Spleen (tissue), 11 donors: ENCODE data around the gene ADORA1. TPM values are rescaled to one million over a fixed set of nuclear protein-coding genes. Genes with fewer than 3 reads are reported as not detected.

Source experiments
- DNase-seq: peaks from one replicate; pipeline ENCODE4 v3.0.0-alpha.2; 2020
- H3K27ac ChIP-seq, 8 donors: fragments of 200-600 bp; sonication (generic) in 7 of 8; 1 replicate in 4 of 8; 2 replicates in 4 of 8; pipeline versions ENCODE4 v1.5.0 to v1.8.0; 2016 to 2021; ENCODE audit warnings: inconsistent platforms in 4 of 8, mild to moderate bottlenecking in 4 of 8, moderate library complexity in 1 of 8
- H3K27me3 ChIP-seq, 7 donors: fragments of 200-600 bp; sonication (generic) in 6 of 7; replicated peaks in 1 of 7; 1 replicate in 4 of 7; 2 replicates in 3 of 7; pipeline versions ENCODE4 v1.5.0 to v1.8.0; 2016 to 2021; ENCODE audit warnings: inconsistent platforms in 3 of 7, mild to moderate bottlenecking in 1 of 7
- H3K36me3 ChIP-seq, 6 donors: fragments of 200-600 bp; sonication (generic) in 5 of 6; 1 replicate in 4 of 6; 2 replicates in 2 of 6; pipeline versions ENCODE4 v1.5.0 to v1.8.0; 2016 to 2021; ENCODE audit warnings: inconsistent platforms in 2 of 6
- H3K4me1 ChIP-seq, 6 donors: fragments of 200-600 bp; sonication (generic) in 5 of 6; 1 replicate in 3 of 6; 2 replicates in 3 of 6; pipeline versions ENCODE4 v1.5.0 to v1.8.0; 2016 to 2021; ENCODE audit warnings: inconsistent platforms in 3 of 6
- H3K4me3 ChIP-seq, 8 donors: fragments of 200-600 bp; sonication (generic) in 7 of 8; 1 replicate in 4 of 8; 2 replicates in 4 of 8; pipeline versions ENCODE4 v1.5.0 to v1.8.0; 2016 to 2021; ENCODE audit warnings: inconsistent platforms in 4 of 8, mild to moderate bottlenecking in 4 of 8, moderate library complexity in 2 of 8
- H3K9me3 ChIP-seq, 8 donors: fragments of 200-600 bp; sonication (generic) in 7 of 8; 1 replicate in 4 of 8; 2 replicates in 4 of 8; pipeline versions ENCODE4 v1.5.0 to v1.8.0; 2016 to 2021; ENCODE audit warnings: inconsistent platforms in 4 of 8
- CTCF ChIP-seq, 11 experiments: fragments of 200-600 bp in 7 of 11; fragments of 450-650 bp in 4 of 11; sonication (generic) in 4 of 11; IDR thresholded peaks in 8 of 11; conservative IDR thresholded peaks in 3 of 11; 1 replicate in 7 of 11; 2 replicates in 4 of 11; pipeline versions ENCODE4 v1.4.0 to v1.8.0; 2016 to 2021; ENCODE audit warnings: antibody characterized with exemption in 11 of 11, inconsistent platforms in 4 of 11, mild to moderate bottlenecking in 1 of 11
- POLR2A ChIP-seq, 3 donors: fragments of 450-650 bp; IDR thresholded peaks; one replicate each; pipeline ENCODE4 v1.5.1; 2017; ENCODE audit warnings: antibody characterized with exemption in 3 of 3, mild to moderate bottlenecking in 1 of 3
- POLR2AphosphoS5 ChIP-seq, 3 donors: sonication (generic); formaldehyde crosslinking; IDR thresholded peaks; one replicate each; pipeline ENCODE4 v1.5.1; 2017; ENCODE audit warnings: antibody characterized with exemption in 3 of 3
- WGBS, 5 donors: extraction: QIAGEN DNeasy Blood & Tissue Kit in 3 of 5; methylation state at CpG; one replicate each; pipeline versions ENCODE4 v1.1.5 to v1.1.7; 2013 to 2018; 5-methylcytosine and 5-hydroxymethylcytosine counted together
- intact Hi-C: fragments of 100-400 bp; cut with DNase I; formaldehyde crosslinking; loops from one replicate; pipeline ENCODE4 v1.15.0; 2023; ENCODE audit warnings: low total_unique reads
- polyA plus RNA-seq, 3 donors: library from polyadenylated mRNA; stranded (reverse); fragments of 200-250 nt; gene quantifications; one replicate each; pipeline ENCODE4 v1.2.1, GENCODE V29; 2013
- total RNA-seq, 7 donors: library from RNA; depleted of rRNA in 3 of 7; stranded (reverse); fragments of >200 nt in 3 of 7; fragmentation: NEBNext Ultra II Directional in 4 of 7; extraction: Animal tissue kit (Norgen Biotek cat#: 25700) in 4 of 7; gene quantifications; one replicate each; pipeline versions ENCODE4 v1.1.0 to v1.2.1, GENCODE V29; 2016 to 2021
- donor health status: healthy with polysubstance abuse.
- donor health status: DM: no; HTN: no; CAD: no; lungs with moderate emphysema.
- donor health status: DM: no; HTN: no; CAD: no.
- donor health status: Bipolar disorder and iron deficiency.
- donor health status: healthy.
- donor health status: DM: no; HTN: no; CAD: no.
- donor health status: DM: yes; HTN: yes; CAD: no.

Gene ADORA1
- total and polyA plus RNA-seq, 10 donors: 0.37 to 13.5 (median 5.3) TPM

GRCh38 chr1:203187304-203187685, 59.8 kb downstream of the ADORA1 start:
- Histone ChIP-seq H3K9me3 (no peaks in the 10 kb centered on the region), H3K4me3 (no peak overlapping the region), H3K36me3 (no peaks in the 10 kb centered on the region), H3K4me1 (peaks cover 0 to 48% (median 12%) of the 10 kb centered on the region in 6 donors), H3K27ac (peak overlapping the region in 5 of 8 donors; percentile 1 to 50 (median 46)), H3K27me3 (peaks cover 0 to 24% (median 0%) of the 10 kb centered on the region in 7 donors)
- intact Hi-C loops: no loop called here
- peak; percentile 45 for DNase-seq
- no peak for TF ChIP-seq CTCF (IDR thresholded peaks at IDR 0.05 in 8 of 11, conservative IDR thresholded peaks at IDR 0.05 in 3 of 11)
- TF ChIP-seq POLR2AphosphoS5 (IDR thresholded peaks at IDR 0.05): no peak
- TF ChIP-seq POLR2A (IDR thresholded peaks at IDR 0.05): no peak
- WGBS, 5 donors: 34 to 57% (median 41%) methylated on average over 7 of the region's 7 CpGs

GRCh38 chr1:203187689-203188264, 60.3 kb downstream of the ADORA1 start:
- Histone ChIP-seq H3K27me3 (peaks cover 0 to 24% (median 0%) of the 10 kb centered on the region in 7 donors), H3K4me1 (peaks cover 0 to 43% (median 12%) of the 10 kb centered on the region in 6 donors), H3K36me3 (no peaks in the 10 kb centered on the region), H3K9me3 (no peaks in the 10 kb centered on the region), H3K4me3 (no peak overlapping the region), H3K27ac (peak overlapping the region in 3 of 8 donors; percentile 4 to 46 (median 46))
- no peak for DNase-seq
- intact Hi-C loops: no loop called here
- TF ChIP-seq POLR2A (IDR thresholded peaks at IDR 0.05): no peak
- 71 to 91% (median 83%) methylated on average over 3 of the region's 3 CpGs for WGBS, 5 donors

DNA sequence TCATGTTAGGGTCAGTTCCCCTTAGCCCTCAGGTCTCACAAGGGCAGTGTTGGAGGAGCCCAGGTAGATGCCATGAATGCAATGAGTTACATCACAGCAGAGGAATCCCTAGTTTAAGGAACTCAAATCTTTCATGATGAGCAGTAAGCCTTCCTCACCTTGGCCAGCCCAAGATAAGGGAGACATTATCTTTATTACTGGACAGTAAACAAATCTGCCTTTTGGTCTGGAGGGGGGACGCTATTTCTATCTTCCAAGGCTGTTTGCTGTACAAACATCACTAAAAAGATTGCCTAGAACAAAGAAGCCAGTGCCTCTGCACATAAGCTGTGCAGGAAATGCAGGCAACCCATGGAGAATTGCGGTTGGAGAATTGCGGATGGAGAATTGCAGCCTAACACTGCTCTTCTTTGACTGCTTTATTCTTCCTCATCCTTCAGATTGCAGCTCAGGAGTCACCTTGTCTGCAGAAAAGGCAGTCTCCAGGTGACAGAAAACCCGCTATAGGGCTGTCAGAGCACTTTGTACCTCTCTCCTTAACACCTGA, 61.2 kb downstream of the ADORA1 start:
- intact Hi-C loops: no loop called here
- Histone ChIP-seq H3K9me3 (no peaks in the 10 kb centered on the region), H3K4me3 (no peak overlapping the region), H3K27me3 (peaks cover 0 to 24% (median 0%) of the 10 kb centered on the region in 7 donors), H3K4me1 (peaks cover 0 to 43% (median 12%) of the 10 kb centered on the region in 6 donors), H3K27ac (no peak overlapping the region), H3K36me3 (no peaks in the 10 kb centered on the region)
- DNase-seq: no peak
- WGBS, 5 donors: 79 to 95% (median 83%) methylated on average over 4 of the region's 4 CpGs
- TF ChIP-seq CTCF (IDR thresholded peaks at IDR 0.05 in 8 of 11, conservative IDR thresholded peaks at IDR 0.05 in 3 of 11) (no peak), POLR2AphosphoS5 (IDR thresholded peaks at IDR 0.05) (no peak), POLR2A (IDR thresholded peaks at IDR 0.05) (no peak)

GRCh38 chr1:203189951-203190352, 62.4 kb downstream of the ADORA1 start:
- intact Hi-C loops: no loop called here
- WGBS, 5 donors: 55 to 76% (median 65%) methylated on average over 7 of the region's 7 CpGs
- DNase-seq: no peak

More at GRCh38 chr1:203189951-203190352, 62.4 kb downstream of the ADORA1 start:
- no peak overlapping the region for H3K4me3 ChIP-seq
- peaks cover 0 to 23% (median 0%) of the 10 kb centered on the region in 7 donors for H3K27me3 ChIP-seq
- H3K27ac ChIP-seq: peak overlapping the region in 4 of 8 donors; percentile 10 to 39 (median 24)
- H3K36me3 ChIP-seq: no peaks in the 10 kb centered on the region
- peaks cover 0 to 36% (median 12%) of the 10 kb centered on the region in 6 donors for H3K4me1 ChIP-seq
- H3K9me3 ChIP-seq: no peaks in the 10 kb centered on the region
- TF ChIP-seq POLR2AphosphoS5 (IDR thresholded peaks at IDR 0.05) (no peak), POLR2A (IDR thresholded peaks at IDR 0.05) (no peak), CTCF (IDR thresholded peaks at IDR 0.05 in 8 of 11, conservative IDR thresholded peaks at IDR 0.05 in 3 of 11) (no peak)
